Measurements from ENCODE around the gene TNFRSF21. TPM values are rescaled to one million over a fixed set of nuclear protein-coding genes. Genes with fewer than 3 reads are reported as not detected.

Gene TNFRSF21
- total and polyA plus RNA-seq, 2 of the 8 experiments (the other 6 are each of a cell fraction or from before 2014, with no cell fraction given): 16.4 to 52.7 TPM

DNA sequence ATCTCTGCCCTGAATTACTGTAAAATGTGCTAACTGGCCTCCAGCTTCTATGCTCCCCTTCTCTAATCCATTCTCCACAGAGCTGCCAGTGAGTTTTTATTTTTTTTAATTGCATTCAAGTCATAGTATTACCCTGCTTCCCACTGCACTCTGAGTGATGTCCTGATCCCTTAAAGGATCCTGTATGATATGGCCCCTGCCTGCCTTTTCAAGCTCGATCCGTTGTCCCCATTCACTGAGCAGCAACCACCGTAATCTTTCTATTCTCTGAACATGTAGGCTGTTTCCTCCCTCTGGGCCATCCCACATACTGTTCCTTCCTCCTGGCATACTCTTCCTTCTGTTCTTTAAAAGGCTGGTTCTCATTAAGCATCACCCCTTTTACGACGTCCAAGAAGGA, 9.3 kb downstream of the TNFRSF21 start:
- peaks cover 0 to 11% (median 8%) of the 10 kb centered on the region in 4 experiments; a peak in 3 of 7 replicates for H3K4me1 ChIP-seq (replicated peaks in 1 of 4; ENCODE audit: control insufficient read depth in 3 of 4, insufficient read depth in 4 of 4, low read length in 3 of 4)
- H4K5ac ChIP-seq (ENCODE audit: insufficient read length, low read depth, low read length): no peak overlapping the region
- H3K27ac ChIP-seq (ENCODE audit: low read depth, low read length): no peak overlapping the region
- H3K23me2 ChIP-seq (ENCODE audit: low read depth, low read length): no peaks in the 10 kb centered on the region
- H3K4ac ChIP-seq (replicated peaks; ENCODE audit: insufficient read length, low read depth, low read length): no peak overlapping the region
- no peak overlapping the region for H2AK5ac ChIP-seq (ENCODE audit: low read depth, low read length)
- H2AFZ ChIP-seq (ENCODE audit: low read length): no peak overlapping the region
- CTCF ChIA-PET (ENCODE audit: partially characterized antibody): interaction anchor here (0.6 to 1.3 kb wide), 3 partner anchors 22 to 203 kb away, joined by 3 to 5 read pairs (median 3); no protein-coding TSS in a partner anchor
- no peak overlapping the region for H3K56ac ChIP-seq (replicated peaks; ENCODE audit: insufficient read length, low read depth, low read length)
- WGBS, 2 experiments (ENCODE audit: extremely low coverage in 1 of 2, insufficient coverage in 1 of 2, insufficient read length in 1 of 2, insufficient replicate concordance in 2 of 2, low coverage in 1 of 2, low lambda C conversion rate in 2 of 2, missing lambda C conversion rate in 1 of 2): 94% methylated on average over 5 of the region's 5 CpGs; no CpG with 5 or more reads in 1 of the 2 experiments
- peaks cover 4% of the 10 kb centered on the region; the same call in 1 of the 2 replicates for H3K79me1 ChIP-seq (ENCODE audit: low read depth, low read length)
- H3K4me3 ChIP-seq (ENCODE audit: extremely low read depth in 1 of 4, insufficient read depth in 2 of 4, low read depth in 3 of 4, low read length in 4 of 4): no peak overlapping the region
- no peak overlapping the region for H2BK15ac ChIP-seq (ENCODE audit: low read length)
- FAIRE-seq (no peak), DNase-seq (ENCODE audit: low read depth in 1 of 2, low spot score in 2 of 2) (no peak)
- no peak overlapping the region for H2BK12ac ChIP-seq (ENCODE audit: low read depth, low read length)
- POLR2A ChIA-PET (ENCODE audit: partially characterized antibody): interaction anchor here (1.0 to 1.1 kb wide), 2 partner anchors 8 to 10 kb away, joined by 3 to 5 read pairs; partner anchors contain the start of gene TNFRSF21
- H2BK20ac ChIP-seq (ENCODE audit: low read length): no peak overlapping the region
- H2BK5ac ChIP-seq (ENCODE audit: low read depth, low read length): no peak overlapping the region
- H3K27me3 ChIP-seq (replicated peaks in 1 of 4; ENCODE audit: control insufficient read depth in 3 of 4, extremely low read depth in 1 of 4, insufficient read depth in 3 of 4, low read length in 3 of 4): no peaks in the 10 kb centered on the region
- no peaks in the 10 kb centered on the region; a peak in 1 of 8 replicates for H3K36me3 ChIP-seq (ENCODE audit: control insufficient read depth in 2 of 4, insufficient read depth in 4 of 4, low read length in 3 of 4)
- no peak overlapping the region for H4K8ac ChIP-seq (ENCODE audit: extremely low read depth, insufficient read depth, low read length)
- H3K23ac ChIP-seq (ENCODE audit: insufficient read length): no peak overlapping the region
- peaks cover 50 to 100% of the 10 kb centered on the region in 2 experiments for H3K79me2 ChIP-seq (ENCODE audit: control insufficient read depth in 1 of 2, insufficient read depth in 2 of 2, low read length in 2 of 2)
- H4K20me1 ChIP-seq (replicated peaks in 1 of 2; ENCODE audit: control insufficient read depth in 1 of 2, insufficient read depth in 2 of 2, low read length in 2 of 2): peaks cover 6 to 15% of the 10 kb centered on the region in 2 experiments
- TF ChIP-seq MAFK (IDR thresholded peaks at IDR 0.05; ENCODE audit: low read depth, low read length): no peak
- TF ChIP-seq TBP (IDR thresholded peaks at IDR 0.05; ENCODE audit: low read depth, low read length): no peak
- no peak for TF ChIP-seq GTF2F1 (IDR thresholded peaks at IDR 0.05; ENCODE audit: borderline replicate concordance, low read depth, low read length)
- TF ChIP-seq, protein P1, sequence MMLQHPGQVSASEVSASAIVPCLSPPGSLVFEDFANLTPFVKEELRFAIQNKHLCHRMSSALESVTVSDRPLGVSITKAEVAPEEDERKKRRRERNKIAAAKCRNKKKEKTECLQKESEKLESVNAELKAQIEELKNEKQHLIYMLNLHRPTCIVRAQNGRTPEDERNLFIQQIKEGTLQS (IDR thresholded peaks at IDR 0.05; ENCODE audit: insufficient read depth, low read depth, low read length): no peak
- TF ChIP-seq JUND (IDR thresholded peaks at IDR 0.05; ENCODE audit: low read length): no peak
- no peak for TF ChIP-seq CREB1 (IDR thresholded peaks at IDR 0.05)
- no peak for TF ChIP-seq BCL11A (IDR thresholded peaks at IDR 0.05; ENCODE audit: low read depth in 2 of 2, low read length in 2 of 2)
- no peak for TF ChIP-seq CEBPB (IDR thresholded peaks at IDR 0.05; ENCODE audit: low read depth, low read length)
- no peak for TF ChIP-seq POLR2AphosphoS5 (IDR thresholded peaks at IDR 0.05; ENCODE audit: low read depth, low read length)
- TF ChIP-seq RAD21 (IDR thresholded peaks at IDR 0.05 in 1 of 2, conservative IDR thresholded peaks at IDR 0.05 in 1 of 2; ENCODE audit: low read depth in 2 of 2, low read length in 2 of 2): no peak
- TF ChIP-seq CTBP2 (IDR thresholded peaks at IDR 0.05; ENCODE audit: borderline replicate concordance, insufficient read depth, insufficient read length, low read length): no peak
- no peak overlapping the region for H3K14ac ChIP-seq (ENCODE audit: insufficient read length)
- H2BK120ac ChIP-seq (replicated peaks; ENCODE audit: low read depth, low read length): no peak overlapping the region
- no peaks in the 10 kb centered on the region for H3K9me3 ChIP-seq (ENCODE audit: insufficient read depth in 2 of 2, low read depth in 1 of 2, low read length in 1 of 2)
- no peak overlapping the region for H4K91ac ChIP-seq (replicated peaks; ENCODE audit: insufficient read length, low read length)
- no peak overlapping the region for H3K4me2 ChIP-seq (ENCODE audit: insufficient read depth in 1 of 2, low read depth in 2 of 2, low read length in 2 of 2)
- no peak overlapping the region for H3K18ac ChIP-seq (ENCODE audit: extremely low read depth, low read length)
- H3K9ac ChIP-seq (replicated peaks in 1 of 4; ENCODE audit: extremely low read depth in 1 of 4, low read depth in 3 of 4, low read length in 3 of 4): no peak overlapping the region
